Heart right ventricle (tissue), 16 donors: ENCODE measurements around the gene ATL1. TPM values are rescaled to one million over a fixed set of nuclear protein-coding genes. Genes with fewer than 3 reads are reported as not detected.
A peak's percentile ranks its signal among the peaks of the same experiment; 100 is the strongest.

Experiments used
- ATAC-seq, 8 donors: fragments of 200-7000 bp; cut with Tn5 transposase; one replicate each; pipeline ENCODE4 v1.9.1; 2020; ENCODE audit warnings: mild to moderate bottlenecking in 8 of 8, moderate library complexity in 8 of 8, moderate number of reproducible peaks in 1 of 8
- DNase-seq, 2 donors: peaks; one replicate each; pipeline ENCODE4 v3.0.0-alpha.2; 2020
- H3K27ac ChIP-seq, 10 donors: fragments of 200-600 bp; sonication (generic) in 2 of 10; one replicate each; pipeline versions ENCODE4 v1.5.0 to v1.8.0; 2020 to 2022; ENCODE audit warnings: mild to moderate bottlenecking in 3 of 10
- H3K27me3 ChIP-seq, 7 donors: fragments of 200-600 bp; one replicate each; pipeline ENCODE4 v1.8.0; 2021 to 2022; ENCODE audit warnings: mild to moderate bottlenecking in 2 of 7
- H3K36me3 ChIP-seq, 9 donors: fragments of 200-600 bp; sonication (generic) in 1 of 9; one replicate each; pipeline versions ENCODE4 v1.5.0 to v1.8.0; 2020 to 2022; ENCODE audit warnings: mild to moderate bottlenecking in 2 of 9
- H3K4me1 ChIP-seq, 9 donors: fragments of 200-600 bp; sonication (generic) in 1 of 9; one replicate each; pipeline versions ENCODE4 v1.5.0 to v1.8.0; 2020 to 2022; ENCODE audit warnings: mild to moderate bottlenecking in 4 of 9
- H3K4me3 ChIP-seq, 10 donors: fragments of 200-600 bp; sonication (generic) in 2 of 10; one replicate each; pipeline versions ENCODE4 v1.5.0 to v1.8.0; 2020 to 2022; ENCODE audit warnings: mild to moderate bottlenecking in 7 of 10, moderate library complexity in 2 of 10
- H3K9me3 ChIP-seq, 11 donors: fragments of 200-600 bp in 10 of 11; sonication (generic) in 2 of 11; one replicate each; pipeline versions ENCODE4 v1.5.0 to v1.8.0; 2013 to 2022; ENCODE audit warnings: mild to moderate bottlenecking in 2 of 11, control low read depth in 1 of 11, moderate library complexity in 1 of 11
- CTCF ChIP-seq, 9 donors: fragments of 200-600 bp; sonication (generic) in 2 of 9; IDR thresholded peaks; one replicate each; pipeline versions ENCODE4 v1.5.0 to v1.8.0; 2021 to 2022; ENCODE audit warnings: antibody characterized with exemption in 9 of 9, mild to moderate bottlenecking in 5 of 9, moderate library complexity in 1 of 9
- WGBS, 2 donors: extraction: QIAGEN DNeasy Blood & Tissue Kit; methylation state at CpG; one replicate each; pipeline ENCODE4 v1.1.7; 2013; ENCODE audit warnings: inconsistent platforms in 1 of 2; 5-methylcytosine and 5-hydroxymethylcytosine counted together
- intact Hi-C, 10 donors: fragments of 100-400 bp; cut with DNase I; formaldehyde crosslinking; loops; one replicate each; pipeline versions ENCODE4 v1.11.1 to v1.14.2; 2022
- polyA plus RNA-seq, 2 donors: library from polyadenylated mRNA; stranded (reverse); fragments of 200-250 nt; gene quantifications; one replicate each; pipeline ENCODE4 v1.2.3, GENCODE V29; 2013
- total RNA-seq, 10 donors: library from RNA; stranded (reverse); fragmentation: NEBNext Ultra II Directional in 3 of 10; extraction: Animal tissue kit (Norgen Biotek cat#: 25700) in 3 of 10; gene quantifications; one replicate each; pipeline versions ENCODE4 v1.2.1 to v1.2.4, GENCODE V29; 2021 to 2023
- donor health status: Arrhythmogenic right ventricular cardiomyopathy.
- donor health status: ischemic (EF 13 %, LVEDD 7.1; RV severe dilation, severe dysfunction).
- donor health status: healthy with polysubstance abuse.
- donor health status: DM: no; HTN: yes; CAD: no.
- donor health status: DM: no; HTN: no; CAD: no.
- donor health status: ischemic (EF 25% LVEDD 6.9; RV normal size, moderate dysfunction).
- donor health status: ischemic (EF 25% LVEDD 5.7; RV mildly dilated, moderate dysfunction).
- donor health status: healthy.
- donor health status: DM: yes; HTN: yes; CAD: no.
- donor health status: Ischemic cardiomyopathy.
- donor health status: ischemic (EF 35%, LVEDD 5.7; RV mildly dilated, moderate dysfunction).
- donor health status: nonischemic (EF 11% LVEDD 7.7; RV severe dilation, severe dysfunction).
- donor health status: DM: yes; HTN: yes; CAD: no.
- donor health status: PGD.
- donor health status: ischemic (EF 29% LVEDD 5.4; RV normal size, mild dysfunction).
- donor health status: nonischemic (EF 23%, LVEDD 6.1; RV moderate dilation, normal function).

Gene ATL1
- total and polyA plus RNA-seq, 12 donors = 0.42 to 2.0 (median 0.86) TPM

- H3K27ac ChIP-seq = peak overlapping the region in 1 of 10 donors; percentile 96
- no peak for ATAC-seq
- intact Hi-C loops = loop anchor here in 3 of 10 donors (5.0 kb wide), 4 partner anchors 189 to 299 kb away; partner anchors contain the start of gene SOS2 (in 1 of the 3)
Observed at GRCh38 chr14:50530794-50531365, 29.1 kb upstream of the ATL1 start.

GRCh38 chr14:50531595-50532501 lies 28.1 kb upstream of the ATL1 start:
- intact Hi-C loops = loop anchor here in 9 of 10 donors (1.0 to 5.0 kb wide), 7 partner anchors 190 to 300 kb away; partner anchors contain the start of gene SOS2 (in 1 of the 9)
- peak; percentile 31 to 77 (median 66) for ATAC-seq
- Histone ChIP-seq H3K36me3 (peaks cover 0 to 4% (median 0%) of the 10 kb centered on the region in 9 donors), H3K4me1 (peaks cover 0 to 42% (median 28%) of the 10 kb centered on the region in 9 donors), H3K9me3 (no peaks in the 10 kb centered on the region), H3K27me3 (no peaks in the 10 kb centered on the region), H3K4me3 (peak overlapping the region; percentile 84 to 97 (median 91)), H3K27ac (peak overlapping the region; percentile 68 to 97 (median 94))
- WGBS, 2 donors = 1% methylated on average over 65 to 82 of the region's 82 CpGs
- TF ChIP-seq CTCF (IDR thresholded peaks at IDR 0.05) = no peak
- peak; percentile 25 to 54 for DNase-seq

More at GRCh38 chr14:50530794-50531365, 29.1 kb upstream of the ATL1 start:
- DNase-seq = no peak
- peak overlapping the region in 9 of 10 donors; percentile 1 to 97 (median 91) for H3K4me3 ChIP-seq
- no peaks in the 10 kb centered on the region for H3K9me3 ChIP-seq
- peaks cover 0 to 4% (median 0%) of the 10 kb centered on the region in 9 donors for H3K36me3 ChIP-seq
- no peaks in the 10 kb centered on the region for H3K27me3 ChIP-seq
- 42 to 49% methylated on average over 8 of the region's 8 CpGs for WGBS, 2 donors
- no peak for TF ChIP-seq CTCF (IDR thresholded peaks at IDR 0.05)
- peaks cover 0 to 50% (median 28%) of the 10 kb centered on the region in 9 donors for H3K4me1 ChIP-seq

GRCh38 chr14:50532502-50533240 lies 27.3 kb upstream of the ATL1 start, which contains the start of gene MAP4K5:
Gene MAP4K5, minus strand, starts transcription at chr14:50532569. Its CDS starts 520 bp downstream, at chr14:50532049.
- Histone ChIP-seq H3K27ac (peak within 1 kb of the TSS; percentile 68 to 97 (median 94)), H3K4me3 (peak within 1 kb of the TSS; percentile 84 to 97 (median 91)), H3K4me1 (peaks cover 0 to 42% (median 28%) of the 10 kb centered on the region in 9 donors), H3K9me3 (no peaks in the 10 kb centered on the region), H3K36me3 (peaks cover 0 to 4% (median 0%) of the 10 kb centered on the region in 9 donors), H3K27me3 (no peaks in the 10 kb centered on the region)
- peak; percentile 90 to 93 for DNase-seq
- intact Hi-C loops = loop anchor here in 9 of 10 donors (1.0 to 5.0 kb wide), 7 partner anchors 190 to 300 kb away; partner anchors contain the start of gene SOS2 (in 1 of the 9)
- 1% methylated on average over 43 to 60 of the region's 60 CpGs for whole genome bisulfite sequencing, 2 donors
- TF ChIP-seq CTCF (IDR thresholded peaks at IDR 0.05) = peak; percentile 83 to 96 (median 92)
- ATAC-seq = peak; percentile 98 to 100 (median 100)
